Activated T-helper 1 cell treated with anti-CD3 and anti-CD28 coated beads, Interleukin-2, amount 50 U/mL, for 16 hours (primary cell): ENCODE data around the gene GGT5.

Experiments
- DNase-seq, 2 donors: peaks; one replicate each; pipeline ENCODE4 v3.0.0-alpha.2; 2020; ENCODE audit warnings: low read depth in 1 of 2, low spot score in 1 of 2

The GGT5 gene

DNA sequence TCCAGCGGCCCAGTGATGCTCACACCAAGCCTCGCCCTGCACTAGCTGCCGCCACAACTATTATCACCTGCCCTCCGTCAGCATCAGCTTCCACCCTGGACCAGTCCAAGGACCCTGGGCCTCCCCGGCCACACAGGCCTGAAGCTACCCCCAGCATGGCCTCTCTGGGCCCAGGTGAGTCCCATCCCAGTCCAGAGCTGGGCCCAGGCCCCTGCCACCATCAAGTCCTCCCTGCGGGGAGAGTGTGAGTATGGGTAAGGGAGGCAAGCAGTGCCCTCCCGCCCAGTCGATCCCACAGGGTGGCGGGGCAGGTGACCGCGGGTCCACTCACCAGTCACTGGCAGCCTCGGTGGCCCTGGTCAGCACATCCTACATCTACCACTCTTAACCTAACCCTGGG is 73.1 kb downstream of the GGT5 start:
- DNase-seq = no peak

DNA sequence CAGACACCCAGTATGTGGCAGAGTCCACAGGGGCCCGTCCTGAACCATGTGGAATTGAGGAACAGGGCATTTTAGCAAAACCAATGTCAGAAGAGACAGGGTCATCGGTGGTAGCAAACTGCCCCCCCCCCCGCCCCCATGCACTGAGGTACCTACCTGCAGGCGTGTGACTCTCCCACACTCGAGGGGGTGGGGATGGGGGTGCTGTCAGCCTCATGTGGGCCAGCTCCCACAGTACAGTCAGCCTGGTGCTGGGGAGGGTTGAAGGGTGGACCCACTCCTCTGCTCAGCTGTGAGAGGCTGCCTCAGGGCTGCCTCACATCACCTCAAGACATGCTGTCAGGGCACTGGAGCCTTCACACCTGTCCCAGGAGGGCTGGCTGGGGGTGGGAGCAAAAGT is 74.2 kb downstream of the GGT5 start:
- DNase-seq = no peak

DNA sequence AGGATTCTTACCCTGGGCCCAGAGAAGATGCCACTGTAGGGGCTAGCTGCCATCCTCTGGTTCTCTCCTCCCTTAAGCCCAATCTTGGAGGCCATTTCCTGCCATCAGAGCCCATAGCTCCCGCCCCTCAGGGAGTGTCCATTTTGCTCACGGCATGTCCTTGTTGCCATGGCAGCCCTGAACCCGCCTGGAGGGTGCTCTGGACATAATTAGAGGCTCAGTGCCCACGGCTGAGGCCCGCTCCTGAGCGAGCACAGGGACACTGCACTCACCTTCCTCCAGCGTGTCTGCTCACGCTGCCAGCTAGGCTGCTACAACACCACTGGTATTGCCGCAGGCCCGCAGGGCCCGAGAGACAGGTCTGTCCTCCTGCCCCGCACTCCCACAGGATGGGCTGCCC is 74.7 kb downstream of the GGT5 start:
- DNase-seq = no peak
